Stomach (tissue), 4 donors: ENCODE data around the gene KLHL36.
"Not testable (repeated sequence)": the region's sequence is repeated elsewhere in the genome, so short reads cannot be mapped to it uniquely, and the experiment has no call there.

Experiments used
- EP300 ChIP-seq: sonication (generic); formaldehyde crosslinking; IDR thresholded peaks from one replicate; pipeline ENCODE4 v1.6.1; 2017; ENCODE audit warnings: antibody characterized with exemption
- POLR2A ChIP-seq, 4 donors: fragments of 450-650 bp; IDR thresholded peaks; one replicate each; pipeline ENCODE4 v1.6.1; 2016; ENCODE audit warnings: antibody characterized with exemption in 4 of 4, control low read depth in 2 of 4, mild to moderate bottlenecking in 1 of 4, moderate library complexity in 1 of 4
- POLR2AphosphoS5 ChIP-seq, 3 donors: sonication (generic); formaldehyde crosslinking; IDR thresholded peaks; one replicate each; pipeline ENCODE4 v1.6.1; 2016; ENCODE audit warnings: antibody characterized with exemption in 3 of 3

GRCh38 chr16:84632862-84633261 lies 15.4 kb upstream of the KLHL36 start:
- TF ChIP-seq POLR2AphosphoS5 (IDR thresholded peaks at IDR 0.05); POLR2A (IDR thresholded peaks at IDR 0.05); EP300: not testable (repeated sequence)
